Tibial nerve (tissue), 3 donors: ENCODE results near the gene PLAC9.

Source experiments
- POLR2A ChIP-seq, 2 donors: fragments of 450-650 bp; IDR thresholded peaks; one replicate each; pipeline ENCODE4 v1.6.1; 2017; ENCODE audit warnings: antibody characterized with exemption in 2 of 2, mild to moderate bottlenecking in 2 of 2, moderate library complexity in 2 of 2
- TF ChIP-seq, protein P1 (sequence below), 5 experiments: fragments of 200-600 bp in 3 of 5; fragments of 450-650 bp in 2 of 5; sonication (generic) in 3 of 5; IDR thresholded peaks; one replicate each; pipeline ENCODE4 v1.5.1; 2016 to 2019; ENCODE audit warnings: antibody characterized with exemption in 5 of 5, mild to moderate bottlenecking in 3 of 5, moderate library complexity in 2 of 5

DNA sequence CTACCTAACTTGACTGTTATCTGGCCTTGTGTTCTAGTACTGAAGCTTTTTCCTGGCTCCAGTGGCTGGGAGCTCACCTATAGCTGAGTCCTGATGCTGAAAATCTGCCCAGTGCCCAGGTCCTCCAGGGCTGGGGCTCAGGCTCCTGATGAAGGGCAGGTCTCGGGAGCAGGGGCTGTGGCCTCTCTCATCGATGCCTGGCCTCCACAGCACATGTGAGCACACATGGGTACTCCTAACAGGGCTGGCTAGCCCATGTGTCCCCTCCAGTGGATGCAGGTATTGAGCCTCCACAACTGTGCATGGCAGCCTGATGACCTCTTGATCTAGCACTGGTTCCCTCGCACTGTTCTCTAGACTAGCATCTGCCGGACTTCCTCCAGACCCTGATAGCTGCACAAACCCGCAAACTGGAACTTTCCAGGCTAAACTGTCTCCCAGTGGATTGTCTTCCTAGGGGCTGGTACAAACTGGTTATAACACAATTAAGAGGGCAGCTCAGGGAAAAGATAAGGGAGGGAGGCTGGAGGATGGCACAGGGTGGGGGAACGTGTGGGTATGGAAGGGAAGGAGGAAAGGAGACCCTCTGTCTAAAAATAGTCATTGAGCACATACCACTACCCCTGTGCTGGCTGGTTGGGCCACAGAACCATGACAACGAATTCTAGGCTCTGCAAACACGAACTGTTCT, 35.1 kb downstream of the PLAC9 start:
- no peak for TF ChIP-seq POLR2A (IDR thresholded peaks at IDR 0.05)
- TF ChIP-seq, protein P1, sequence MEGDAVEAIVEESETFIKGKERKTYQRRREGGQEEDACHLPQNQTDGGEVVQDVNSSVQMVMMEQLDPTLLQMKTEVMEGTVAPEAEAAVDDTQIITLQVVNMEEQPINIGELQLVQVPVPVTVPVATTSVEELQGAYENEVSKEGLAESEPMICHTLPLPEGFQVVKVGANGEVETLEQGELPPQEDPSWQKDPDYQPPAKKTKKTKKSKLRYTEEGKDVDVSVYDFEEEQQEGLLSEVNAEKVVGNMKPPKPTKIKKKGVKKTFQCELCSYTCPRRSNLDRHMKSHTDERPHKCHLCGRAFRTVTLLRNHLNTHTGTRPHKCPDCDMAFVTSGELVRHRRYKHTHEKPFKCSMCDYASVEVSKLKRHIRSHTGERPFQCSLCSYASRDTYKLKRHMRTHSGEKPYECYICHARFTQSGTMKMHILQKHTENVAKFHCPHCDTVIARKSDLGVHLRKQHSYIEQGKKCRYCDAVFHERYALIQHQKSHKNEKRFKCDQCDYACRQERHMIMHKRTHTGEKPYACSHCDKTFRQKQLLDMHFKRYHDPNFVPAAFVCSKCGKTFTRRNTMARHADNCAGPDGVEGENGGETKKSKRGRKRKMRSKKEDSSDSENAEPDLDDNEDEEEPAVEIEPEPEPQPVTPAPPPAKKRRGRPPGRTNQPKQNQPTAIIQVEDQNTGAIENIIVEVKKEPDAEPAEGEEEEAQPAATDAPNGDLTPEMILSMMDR (IDR thresholded peaks at IDR 0.05), result no peak
